GM12878 (cell line): ENCODE results near the gene TVP23B. TPM values are rescaled to one million over a fixed set of nuclear protein-coding genes. Genes with fewer than 3 reads are reported as not detected.
"Not testable (repeated sequence)": the region's sequence is repeated elsewhere in the genome, so short reads cannot be mapped to it uniquely, and the experiment has no call there.

ENCODE experiments used
- ATAC-seq: fragments of 200-7000 bp; cut with Tn5 transposase; 3 replicates; pipeline ENCODE4 v1.9.1; 2020; ENCODE audit warnings: mild to moderate bottlenecking, moderate library complexity
- BruUV-seq: library from RNA; stranded (reverse); fragments of 400-500 nt; replicated peaks from 2 replicates; lab custom pipeline; 2021; lab: Mats Ljungman, UMichigan
- CTCF ChIA-PET: fragments of 300-600 bp; sonication (Branson Sonifier 250); formaldehyde crosslinking; extraction: SDS; loops from one replicate; lab custom pipeline; 2021; ENCODE audit warnings: inconsistent platforms; lab: Yijun Ruan, JAX
- POLR2A ChIA-PET: fragments of 350-600 bp; formaldehyde crosslinking; extraction: SDS; loops from one replicate; lab custom pipeline; 2021; ENCODE audit warnings: inconsistent platforms; lab: Charles Lee
- RAD21 ChIA-PET: fragments of 300-600 bp; sonication (Branson Sonifier 250); formaldehyde crosslinking; loops from one replicate; lab custom pipeline; 2023; ENCODE audit warnings: antibody characterized with exemption; ENCODE audit not compliant: unreplicated experiment; lab: Charles Lee
- SMC1A ChIA-PET: fragments of 300-600 bp; sonication (Branson Sonifier 250); formaldehyde crosslinking; loops from one replicate; lab custom pipeline; 2023; ENCODE audit not compliant: unreplicated experiment, uncharacterized antibody; lab: Charles Lee
- DNase-seq: peaks from one replicate; pipeline ENCODE4 v3.0.0-alpha.2; 2011; ENCODE audit warnings: low read depth, low spot score
- FAIRE-seq: peaks from 3 replicates; lab custom pipeline; 2011; peaks lifted over from hg19 to GRCh38; lab: Jason Lieb, UNC
- H2AFZ ChIP-seq: 2 replicates; pipeline ENCODE4 v1.6.0; 2011; ENCODE audit warnings: low read depth, low read length, control low read depth; ENCODE audit not compliant: control insufficient read depth
- H3K27ac ChIP-seq: 2 replicates; pipeline ENCODE4 v1.5.1; 2011; ENCODE audit warnings: control low read depth; ENCODE audit not compliant: control insufficient read depth, insufficient read depth
- H3K27me3 ChIP-seq, 2 experiments: replicated peaks in 1 of 2; 2 replicates each; pipeline versions ENCODE4 v1.6.0 to v1.6.1; 2011; ENCODE audit warnings: low read length in 1 of 2; ENCODE audit not compliant: control insufficient read depth in 2 of 2, insufficient read depth in 2 of 2
- H3K36me3 ChIP-seq, 2 experiments: 2 replicates each; pipeline ENCODE4 v1.5.1; 2011; ENCODE audit warnings: low read length in 1 of 2; ENCODE audit not compliant: control insufficient read depth in 2 of 2, insufficient read depth in 2 of 2
- H3K4me1 ChIP-seq: 2 replicates; pipeline ENCODE4 v1.6.1; 2011; ENCODE audit warnings: mild to moderate bottlenecking, low read length, moderate library complexity, mixed read lengths; ENCODE audit not compliant: control insufficient read depth, insufficient read depth
- H3K4me2 ChIP-seq: 2 replicates; pipeline ENCODE4 v1.6.0; 2011; ENCODE audit warnings: control low read depth; ENCODE audit not compliant: control insufficient read depth, insufficient read depth
- H3K4me3 ChIP-seq: fragments of 200-600 bp; sonication (generic); 2 replicates; pipeline ENCODE4 v1.5.1; 2016
- H3K79me2 ChIP-seq: 2 replicates; pipeline ENCODE4 v1.6.0; 2011; ENCODE audit warnings: low read length; ENCODE audit not compliant: control insufficient read depth, insufficient read depth
- H3K9ac ChIP-seq: 2 replicates; pipeline ENCODE4 v1.8.0; 2011; ENCODE audit warnings: low read length, control low read depth, mixed read lengths; ENCODE audit not compliant: control insufficient read depth, insufficient read depth
- H3K9me3 ChIP-seq: replicated peaks from 3 replicates; pipeline ENCODE4 v1.5.1; 2011; ENCODE audit warnings: mild to moderate bottlenecking, low read length; ENCODE audit not compliant: control insufficient read depth, insufficient read depth
- H4K20me1 ChIP-seq: 2 replicates; pipeline ENCODE4 v1.6.0; 2011; ENCODE audit not compliant: control insufficient read depth, insufficient read depth
- WGBS: methylation state at CpG from one replicate; pipeline ENCODE4 v1.1.6; 2016; ENCODE audit warnings: low lambda C conversion rate; ENCODE audit not compliant: insufficient replicate concordance, insufficient coverage; ENCODE audit errors: missing lambda C conversion rate; 5-methylcytosine and 5-hydroxymethylcytosine counted together
- in situ Hi-C: fragments of 300-500 bp; cut with MboI; formaldehyde crosslinking; loops from 9 replicates; pipeline ENCODE4 v1.14.3; 2018; ENCODE audit warnings: mixed read lengths
- intact Hi-C: fragments of 100-400 bp; cut with micrococcal nuclease; formaldehyde crosslinking; loops from one replicate; pipeline ENCODE4 v1.14.2; 2022; ENCODE audit not compliant: unreplicated experiment
- polyA plus RNA-seq, 11 experiments: library from polyadenylated mRNA; depleted of rRNA in 4 of 11; unstranded in 6 of 11; stranded (reverse) in 5 of 11; fragments of >200 nt; fragmentation: Nextera tagmentation in 4 of 11; fragmentation: Illumina TruSeq in 1 of 11; extraction: Ambion mirVana in 4 of 11; extraction: Trizol in 1 of 11; gene quantifications; 1 replicate in 1 of 11; 2 replicates in 10 of 11; pipeline versions ENCODE4 v1.2.1 to v1.2.3, GENCODE V29; 2011 to 2016; ENCODE audit warnings: inconsistent platforms in 2 of 11, missing spikeins in 2 of 11, low read depth in 1 of 11
- total RNA-seq, 4 experiments: library from RNA; depleted of rRNA in 3 of 4; stranded (reverse); fragments of >200 nt in 3 of 4; fragmentation: Illumina TruSeq in 1 of 4; extraction: Trizol in 1 of 4; gene quantifications; 2 replicates each; pipeline versions ENCODE4 v1.2.1 to v1.2.3, GENCODE V29; 2013 to 2021

TVP23B gene
- total and polyA plus RNA-seq, 10 of the 15 experiments (the other 5 are each of a cell fraction or from before 2014, with no cell fraction given) = 21.5 to 105 (median 39.9) TPM

- 55% methylated on average over 2 of the region's 6 CpGs for WGBS
- intact Hi-C loops, H3K36me3 ChIP-seq, FAIRE-seq, H4K20me1 ChIP-seq, H3K4me3 ChIP-seq, H3K27ac ChIP-seq, CTCF ChIA-PET, RAD21 ChIA-PET, SMC1A ChIA-PET, H3K4me1 ChIP-seq, ATAC-seq, H3K9me3 ChIP-seq, H3K27me3 ChIP-seq, POLR2A ChIA-PET, H2AFZ ChIP-seq, H3K79me2 ChIP-seq, BruUV-seq, H3K4me2 ChIP-seq, DNase-seq, H3K9ac ChIP-seq, in situ Hi-C loops: not testable (repeated sequence)
Observed at GRCh38 chr17:18758344-18758743, 22.6 kb upstream of the TVP23B start.

GRCh38 chr17:18760221-18760620, 20.8 kb upstream of the TVP23B start:
- H2AFZ ChIP-seq, H3K79me2 ChIP-seq, SMC1A ChIA-PET, H3K9ac ChIP-seq, RAD21 ChIA-PET, CTCF ChIA-PET, H3K4me1 ChIP-seq, H4K20me1 ChIP-seq, BruUV-seq, H3K27ac ChIP-seq, FAIRE-seq, H3K9me3 ChIP-seq, intact Hi-C loops, H3K27me3 ChIP-seq, H3K4me3 ChIP-seq, in situ Hi-C loops, H3K4me2 ChIP-seq, POLR2A ChIA-PET, H3K36me3 ChIP-seq, ATAC-seq, DNase-seq: not testable (repeated sequence)
- WGBS = 70% methylated on average over 6 of the region's 6 CpGs

GRCh38 chr17:18770572-18770971, 10.4 kb upstream of the TVP23B start:
- H4K20me1 ChIP-seq, in situ Hi-C loops, FAIRE-seq, BruUV-seq, H3K27ac ChIP-seq, H3K4me2 ChIP-seq, H3K4me3 ChIP-seq, H3K4me1 ChIP-seq, CTCF ChIA-PET, ATAC-seq, H3K36me3 ChIP-seq, H3K9ac ChIP-seq, H3K27me3 ChIP-seq, H3K79me2 ChIP-seq, H2AFZ ChIP-seq, SMC1A ChIA-PET, RAD21 ChIA-PET, H3K9me3 ChIP-seq, intact Hi-C loops, POLR2A ChIA-PET, DNase-seq: not testable (repeated sequence)
- WGBS = 43% methylated on average over 4 of the region's 4 CpGs

- H3K36me3 ChIP-seq, ATAC-seq, in situ Hi-C loops, DNase-seq, POLR2A ChIA-PET, intact Hi-C loops, BruUV-seq, FAIRE-seq, RAD21 ChIA-PET, H3K27me3 ChIP-seq, CTCF ChIA-PET, H3K4me1 ChIP-seq, SMC1A ChIA-PET, H3K9me3 ChIP-seq, H2AFZ ChIP-seq, H3K27ac ChIP-seq, H4K20me1 ChIP-seq, H3K79me2 ChIP-seq, H3K4me3 ChIP-seq, H3K9ac ChIP-seq, H3K4me2 ChIP-seq: not testable (repeated sequence)
- 65% methylated on average over 4 of the region's 4 CpGs for WGBS
Observed at GRCh38 chr17:18771066-18771465, 9.9 kb upstream of the TVP23B start.
